Trophoblast cell (in vitro differentiated cells and primary cell): ENCODE measurements around the gene CELSR2.
A peak's percentile ranks its signal among the peaks of the same experiment; 100 is the strongest.

Experiments
- DNase-seq, 2 donors: peaks; one replicate each; pipeline ENCODE4 v3.0.0-alpha.2; 2016
- H2AFZ ChIP-seq: 2 replicates; pipeline ENCODE4 v1.6.1; 2013; ENCODE audit warnings: low read length, moderate library complexity, mild to moderate bottlenecking; ENCODE audit not compliant: insufficient read depth, poor library complexity
- H2AK5ac ChIP-seq: 2 replicates; pipeline ENCODE4 v1.6.1; 2013; ENCODE audit warnings: mild to moderate bottlenecking, low read length
- H2BK120ac ChIP-seq: 2 replicates; pipeline ENCODE4 v1.6.1; 2013; ENCODE audit warnings: low read length, mild to moderate bottlenecking, moderate library complexity; ENCODE audit not compliant: insufficient read depth, poor library complexity
- H2BK12ac ChIP-seq: 2 replicates; pipeline ENCODE4 v1.6.1; 2013; ENCODE audit warnings: mild to moderate bottlenecking, low read length, moderate library complexity
- H2BK5ac ChIP-seq: 2 replicates; pipeline ENCODE4 v1.6.1; 2013; ENCODE audit warnings: low read length, low read depth, moderate library complexity, mild to moderate bottlenecking; ENCODE audit not compliant: poor library complexity
- H3K14ac ChIP-seq: 2 replicates; pipeline ENCODE4 v1.6.1; 2013; ENCODE audit warnings: mild to moderate bottlenecking, low read length
- H3K18ac ChIP-seq: 2 replicates; pipeline ENCODE4 v1.6.1; 2013; ENCODE audit warnings: mild to moderate bottlenecking, low read length
- H3K23ac ChIP-seq: 2 replicates; pipeline ENCODE4 v1.6.1; 2013; ENCODE audit warnings: low read length
- H3K27ac ChIP-seq: 2 replicates; pipeline ENCODE4 v1.5.1; 2013; ENCODE audit warnings: low read depth, mild to moderate bottlenecking, inconsistent platforms, low read length, moderate library complexity
- H3K27me3 ChIP-seq: 2 replicates; pipeline ENCODE4 v1.6.1; 2013; ENCODE audit warnings: inconsistent platforms, mild to moderate bottlenecking, low read length, moderate library complexity; ENCODE audit not compliant: insufficient read depth
- H3K36me3 ChIP-seq, 2 experiments: 1 replicate in 1 of 2; 2 replicates in 1 of 2; pipeline ENCODE4 v1.6.1; 2013; ENCODE audit warnings: low read length in 2 of 2, mild to moderate bottlenecking in 2 of 2, moderate library complexity in 1 of 2; ENCODE audit not compliant: insufficient read depth in 2 of 2, control insufficient read depth in 1 of 2
- H3K4ac ChIP-seq: 2 replicates; pipeline ENCODE4 v1.6.1; 2013; ENCODE audit warnings: low read depth, mild to moderate bottlenecking, low read length, moderate library complexity
- H3K4me1 ChIP-seq, 2 experiments: 1 replicate in 1 of 2; 2 replicates in 1 of 2; pipeline ENCODE4 v1.6.1; 2013; ENCODE audit warnings: low read length in 2 of 2, mild to moderate bottlenecking in 2 of 2, moderate library complexity in 1 of 2; ENCODE audit not compliant: insufficient read depth in 2 of 2, control insufficient read depth in 1 of 2
- H3K4me2 ChIP-seq: 2 replicates; pipeline ENCODE4 v1.6.1; 2013; ENCODE audit warnings: inconsistent platforms, mild to moderate bottlenecking, low read length, moderate library complexity
- H3K4me3 ChIP-seq: 2 replicates; pipeline ENCODE4 v1.5.1; 2013; ENCODE audit warnings: mild to moderate bottlenecking, low read depth, low read length, inconsistent platforms
- H3K79me1 ChIP-seq: one replicate; pipeline ENCODE4 v1.6.1; 2013; ENCODE audit warnings: low read length
- H3K79me2 ChIP-seq: 2 replicates; pipeline ENCODE4 v1.6.1; 2013; ENCODE audit warnings: low read length, mild to moderate bottlenecking; ENCODE audit not compliant: control insufficient read depth, insufficient read depth, poor library complexity
- H3K9ac ChIP-seq: 2 replicates; pipeline ENCODE4 v1.6.1; 2013; ENCODE audit warnings: mild to moderate bottlenecking, low read length
- H3K9me3 ChIP-seq: 2 replicates; pipeline ENCODE4 v1.6.1; 2013; ENCODE audit warnings: low read depth, mild to moderate bottlenecking, control low read depth, inconsistent platforms, low read length; ENCODE audit not compliant: insufficient read depth
- H4K12ac ChIP-seq: 2 replicates; pipeline ENCODE4 v1.6.1; 2013; ENCODE audit warnings: low read depth, mild to moderate bottlenecking, low read length, moderate library complexity
- H4K8ac ChIP-seq: 2 replicates; pipeline ENCODE4 v1.6.1; 2013; ENCODE audit warnings: low read depth, mild to moderate bottlenecking, low read length, moderate library complexity
- H4K91ac ChIP-seq: one replicate; pipeline ENCODE4 v1.6.1; 2013; ENCODE audit warnings: low read depth, mild to moderate bottlenecking, low read length, moderate library complexity
- WGBS: extraction: QIAGEN DNeasy Blood & Tissue Kit; methylation state at CpG from one replicate; pipeline ENCODE4 v1.1.7; 2013; ENCODE audit warnings: missing lambda C conversion rate; ENCODE audit not compliant: insufficient read length, insufficient coverage; ENCODE audit errors: extremely low coverage; 5-methylcytosine and 5-hydroxymethylcytosine counted together

CELSR2 gene

GRCh38 chr1:109279615-109280278 is 30.4 kb downstream of the CELSR2 start:
- no peaks in the 10 kb centered on the region for H3K9me3 ChIP-seq
- H3K79me2 ChIP-seq = peaks cover 19% of the 10 kb centered on the region
- no peak overlapping the region for H3K4me3 ChIP-seq
- H2AK5ac ChIP-seq = no peak overlapping the region
- no peak overlapping the region for H2AFZ ChIP-seq
- no peak overlapping the region for H3K14ac ChIP-seq
- no peak overlapping the region for H4K12ac ChIP-seq
- H4K8ac ChIP-seq = peak overlapping the region; percentile 15
- H2BK12ac ChIP-seq = no peak overlapping the region
- peaks cover 32 to 49% of the 10 kb centered on the region in 2 experiments for H3K4me1 ChIP-seq
- peaks cover 32% of the 10 kb centered on the region for H3K79me1 ChIP-seq
- no peak for DNase-seq
- no peak overlapping the region for H3K18ac ChIP-seq
- H3K4ac ChIP-seq = peak overlapping the region; percentile 14
- H3K27me3 ChIP-seq = no peaks in the 10 kb centered on the region
- no peak overlapping the region for H4K91ac ChIP-seq
- no peak overlapping the region for H3K23ac ChIP-seq
- no peak overlapping the region for H3K9ac ChIP-seq
- no peak overlapping the region for H3K27ac ChIP-seq
- H2BK120ac ChIP-seq = no peak overlapping the region
- peak overlapping the region; percentile 19 for H3K4me2 ChIP-seq
- WGBS = no CpG with 5 or more reads among the region's 5 CpGs
- H2BK5ac ChIP-seq = peak overlapping the region; percentile 6
- H3K36me3 ChIP-seq = peaks cover 29 to 32% of the 10 kb centered on the region in 2 experiments

- H3K27me3 ChIP-seq = no peaks in the 10 kb centered on the region
- H4K91ac ChIP-seq = no peak overlapping the region
- no peak for DNase-seq
- H3K4me1 ChIP-seq = peaks cover 28 to 44% of the 10 kb centered on the region in 2 experiments
- no peak overlapping the region for H2AFZ ChIP-seq
- H3K79me2 ChIP-seq = peaks cover 19% of the 10 kb centered on the region
- H4K12ac ChIP-seq = no peak overlapping the region
- peak overlapping the region; percentile 54 for H3K14ac ChIP-seq
- H3K4ac ChIP-seq = peak overlapping the region; percentile 77
- H4K8ac ChIP-seq = no peak overlapping the region
- H3K4me3 ChIP-seq = no peak overlapping the region
- H3K23ac ChIP-seq = no peak overlapping the region
- H3K9me3 ChIP-seq = no peaks in the 10 kb centered on the region
- no peak overlapping the region for H3K27ac ChIP-seq
- H2BK120ac ChIP-seq = no peak overlapping the region
- H2BK5ac ChIP-seq = no peak overlapping the region
- no peak overlapping the region for H2AK5ac ChIP-seq
- H3K79me1 ChIP-seq = peaks cover 24% of the 10 kb centered on the region
- WGBS = no CpG with 5 or more reads among the region's 12 CpGs
- H3K4me2 ChIP-seq = peak overlapping the region; percentile 74
- peak overlapping the region; percentile 73 for H3K9ac ChIP-seq
- no peak overlapping the region for H3K18ac ChIP-seq
- H3K36me3 ChIP-seq = peaks cover 29 to 32% of the 10 kb centered on the region in 2 experiments
- no peak overlapping the region for H2BK12ac ChIP-seq
These were observed 31.5 kb downstream of the CELSR2 start for GRCh38 chr1:109280862-109281261.

GRCh38 chr1:109281680-109282496 is 32.5 kb downstream of the CELSR2 start:
- Histone ChIP-seq H3K79me2 (peaks cover 19% of the 10 kb centered on the region), H3K27me3 (no peaks in the 10 kb centered on the region), H4K12ac (peak overlapping the region; percentile 34), H3K9ac (peak overlapping the region; percentile 81), H2BK5ac (no peak overlapping the region), H3K18ac (peak overlapping the region; percentile 51), H4K91ac (peak overlapping the region; percentile 24), H3K4me2 (peak overlapping the region; percentile 74), H4K8ac (peak overlapping the region; percentile 18), H3K79me1 (peaks cover 24% of the 10 kb centered on the region), H2BK12ac (peak overlapping the region; percentile 46), H3K4me3 (peak overlapping the region; percentile 82), H3K4ac (peak overlapping the region; percentile 93), H3K27ac (no peak overlapping the region), H3K23ac (no peak overlapping the region), H3K9me3 (no peaks in the 10 kb centered on the region), H2BK120ac (peak overlapping the region; percentile 20), H3K14ac (peak overlapping the region; percentile 63), H3K4me1 (peaks cover 24 to 45% of the 10 kb centered on the region in 2 experiments), H2AFZ (peak overlapping the region; percentile 32), H2AK5ac (peak overlapping the region; percentile 41), H3K36me3 (peaks cover 29 to 32% of the 10 kb centered on the region in 2 experiments)
- DNase-seq = no peak
- WGBS = no CpG with 5 or more reads among the region's 28 CpGs

- Histone ChIP-seq H3K27me3 (no peaks in the 10 kb centered on the region), H3K14ac (peak overlapping the region; percentile 74), H2BK5ac (peak overlapping the region; percentile 63), H3K79me2 (peaks cover 19% of the 10 kb centered on the region), H2AK5ac (no peak overlapping the region), H4K12ac (peak overlapping the region; percentile 64), H3K4me3 (peak overlapping the region; percentile 82), H3K18ac (peak overlapping the region; percentile 89), H3K9me3 (no peaks in the 10 kb centered on the region), H3K4ac (peak overlapping the region; percentile 93), H4K8ac (peak overlapping the region; percentile 73), H4K91ac (peak overlapping the region; percentile 79), H3K4me2 (peak overlapping the region; percentile 74), H3K23ac (no peak overlapping the region), H3K36me3 (peaks cover 29 to 32% of the 10 kb centered on the region in 2 experiments), H3K27ac (peak overlapping the region; percentile 46), H2AFZ (peak overlapping the region; percentile 47), H3K9ac (peak overlapping the region; percentile 81), H2BK12ac (no peak overlapping the region), H3K4me1 (peaks cover 20 to 42% of the 10 kb centered on the region in 2 experiments), H3K79me1 (peaks cover 24% of the 10 kb centered on the region), H2BK120ac (peak overlapping the region; percentile 45)
- no peak for DNase-seq
- WGBS = no CpG with 5 or more reads among the region's 10 CpGs
These were observed 33.2 kb downstream of the CELSR2 start for GRCh38 chr1:109282497-109282951.
